Measurements from ENCODE around the gene IL31.
A peak's percentile ranks its signal among the peaks of the same experiment; 100 is the strongest.

The IL31 gene

DNA sequence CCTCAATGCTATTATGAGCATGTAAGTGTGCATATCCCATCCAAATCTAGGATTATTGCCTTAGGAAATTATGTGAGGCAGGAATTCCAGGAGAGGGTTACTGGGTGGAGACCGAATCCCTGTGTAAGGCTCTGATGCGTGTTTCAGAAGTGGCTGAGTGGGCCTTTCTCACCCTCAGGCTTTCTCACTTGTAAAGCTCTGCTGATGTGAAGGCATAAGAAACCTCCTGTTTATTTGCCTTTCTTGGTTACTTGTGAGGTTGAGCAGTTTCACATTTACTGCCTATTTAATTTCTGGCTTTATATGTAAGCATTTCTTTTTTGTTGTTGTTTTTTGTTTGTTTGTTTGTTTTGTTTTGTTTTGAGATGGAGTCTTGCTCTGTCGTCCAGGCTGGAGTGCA lies 11.0 kb downstream of the IL31 start:
- no peak overlapping the region for H3K4me3 ChIP-seq (ENCODE audit: low read length)
- no peak for DNase-seq (ENCODE audit: low read depth, low spot score)

DNA sequence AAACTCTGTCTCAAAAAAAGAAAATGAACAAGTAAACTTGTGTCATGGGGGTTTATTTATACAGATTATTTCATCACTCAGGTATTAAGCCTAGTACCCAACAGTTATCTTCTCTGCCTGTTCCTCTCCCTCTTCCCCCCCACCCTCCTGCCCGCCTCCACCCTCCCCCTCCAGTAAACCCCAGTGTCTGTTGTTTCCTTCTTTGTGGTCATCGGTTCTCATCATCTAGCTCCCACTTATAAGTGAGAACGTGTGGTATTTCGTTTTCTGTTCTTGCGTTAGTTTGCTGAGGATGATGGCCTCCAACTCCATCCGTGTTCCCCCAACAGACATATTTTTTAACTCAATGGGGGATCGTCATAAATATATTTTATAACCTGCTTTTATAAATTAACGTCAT lies 12.3 kb downstream of the IL31 start:
- peak; percentile 55 for DNase-seq (ENCODE audit: low read depth, low spot score)
- H3K4me3 ChIP-seq (ENCODE audit: low read length) = no peak overlapping the region

DNA sequence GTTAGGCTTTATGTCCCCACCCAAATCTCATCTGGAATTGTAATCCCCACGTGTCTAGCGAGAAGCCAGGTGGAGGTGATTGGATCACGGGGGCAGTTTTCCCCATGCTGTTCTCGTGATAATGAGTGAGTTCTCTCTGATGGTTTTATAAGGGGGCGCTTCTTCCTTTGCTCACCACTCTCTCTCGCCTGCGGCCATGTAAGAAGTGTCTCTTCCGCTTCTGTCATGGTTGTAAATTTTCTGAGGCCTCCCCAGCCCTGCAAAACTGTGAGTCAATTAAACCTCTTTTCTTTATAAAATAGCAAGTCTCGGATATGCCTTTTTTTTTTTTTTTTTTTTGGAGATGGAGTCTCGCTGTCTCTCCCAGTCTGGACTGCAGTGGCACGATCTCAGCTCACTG lies 13.3 kb downstream of the IL31 start:
- no peak for DNase-seq (ENCODE audit: low read depth, low spot score)
- no peak overlapping the region for H3K4me3 ChIP-seq (ENCODE audit: low read length)

DNA sequence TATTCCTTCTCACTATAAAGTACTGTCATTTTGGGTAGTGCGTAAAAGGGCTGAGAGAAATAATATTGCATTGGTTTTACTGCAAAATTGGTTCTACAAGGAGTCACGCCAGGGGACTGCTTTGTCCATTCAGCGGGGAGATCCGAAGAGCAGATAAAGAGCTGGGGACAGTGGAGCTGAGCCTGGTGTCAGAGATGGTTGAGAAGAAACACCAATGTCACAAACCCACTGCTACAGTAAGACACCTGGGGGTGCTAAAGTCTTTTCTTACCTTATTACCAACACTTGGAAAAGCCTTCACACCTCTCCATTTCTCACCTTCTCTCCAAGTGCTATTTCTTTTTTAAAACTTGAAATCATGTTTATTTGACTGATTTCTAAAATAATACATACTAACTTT lies 14.1 kb downstream of the IL31 start:
- H3K4me3 ChIP-seq (ENCODE audit: low read length) = no peak overlapping the region
- DNase-seq (ENCODE audit: low read depth, low spot score) = no peak

DNA sequence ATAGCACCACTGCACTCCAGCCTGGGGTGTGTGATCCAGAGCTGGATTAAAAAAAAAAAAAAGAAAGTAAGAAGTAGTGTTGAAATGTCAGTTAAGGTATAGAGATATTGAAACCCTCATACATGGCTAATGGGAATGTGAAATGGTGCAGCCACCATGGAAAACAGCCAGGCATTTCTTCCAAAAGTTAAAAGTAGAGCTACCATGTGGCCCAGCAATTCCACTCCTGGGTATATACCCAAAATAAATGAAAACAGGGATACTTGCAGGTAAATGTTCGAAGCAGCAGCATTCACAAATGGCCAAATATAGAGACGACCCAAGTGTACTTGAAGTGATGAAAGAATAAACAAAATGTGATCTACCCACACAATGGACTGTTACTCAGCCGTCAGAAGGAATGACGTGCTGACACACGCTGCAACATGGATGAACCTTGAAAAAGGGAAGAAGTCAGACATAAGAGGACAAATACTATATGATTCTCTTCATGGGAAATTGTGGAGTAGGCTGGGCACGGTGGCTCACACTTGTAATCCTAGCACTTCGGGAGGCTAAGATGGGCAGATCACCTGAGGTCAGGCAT lies 15.2 kb downstream of the IL31 start:
- no peak overlapping the region for H3K4me3 ChIP-seq (ENCODE audit: low read length)
- DNase-seq (ENCODE audit: low read depth, low spot score) = no peak

DNA sequence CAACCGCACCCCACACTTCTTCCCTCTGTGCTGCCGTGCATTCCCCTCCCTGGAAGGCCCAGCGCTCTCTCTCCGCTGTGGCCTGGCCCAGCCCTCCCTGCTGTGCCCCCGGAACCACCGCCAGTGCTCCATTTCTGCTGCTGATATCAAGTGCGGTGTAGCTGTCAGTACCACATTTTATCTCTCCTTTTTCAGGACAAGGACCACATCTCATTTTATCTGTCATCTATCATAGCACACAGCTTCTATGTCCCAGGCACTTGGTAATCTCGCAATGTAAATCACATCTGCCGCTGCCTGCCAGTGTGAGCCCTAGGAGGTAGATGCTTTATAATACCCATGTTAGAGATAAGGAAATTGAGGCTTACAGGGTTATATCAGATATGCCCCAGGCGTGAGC lies 18.3 kb downstream of the IL31 start:
- DNase-seq (ENCODE audit: low read depth, low spot score) = peak; percentile 85

DNA sequence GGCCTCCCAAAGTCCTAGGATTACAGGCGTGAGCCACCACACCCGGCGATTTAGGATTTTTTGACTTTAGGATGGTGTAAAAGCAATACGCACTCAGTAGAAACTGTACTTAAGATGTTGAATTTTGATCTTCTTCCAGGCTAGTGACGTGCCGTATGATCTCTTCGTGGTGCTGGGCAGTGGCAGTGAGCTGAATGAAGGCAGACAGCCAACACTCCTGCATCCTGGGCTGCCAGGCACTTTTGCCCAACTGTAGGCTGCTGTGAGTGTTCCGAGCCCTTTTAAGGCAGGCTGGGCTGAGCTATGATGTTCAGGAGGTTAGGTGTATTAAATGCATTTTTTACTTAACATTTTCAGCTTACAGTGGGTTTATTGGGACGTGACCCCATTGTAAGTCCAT lies 21.3 kb downstream of the IL31 start:
- H3K4me3 ChIP-seq (ENCODE audit: low read length) = no peak overlapping the region
- DNase-seq (ENCODE audit: low read depth, low spot score) = no peak

More for the DNA sequence above, 18.3 kb downstream of the IL31 start:
- H3K4me3 ChIP-seq (ENCODE audit: low read length) = no peak overlapping the region

DNA sequence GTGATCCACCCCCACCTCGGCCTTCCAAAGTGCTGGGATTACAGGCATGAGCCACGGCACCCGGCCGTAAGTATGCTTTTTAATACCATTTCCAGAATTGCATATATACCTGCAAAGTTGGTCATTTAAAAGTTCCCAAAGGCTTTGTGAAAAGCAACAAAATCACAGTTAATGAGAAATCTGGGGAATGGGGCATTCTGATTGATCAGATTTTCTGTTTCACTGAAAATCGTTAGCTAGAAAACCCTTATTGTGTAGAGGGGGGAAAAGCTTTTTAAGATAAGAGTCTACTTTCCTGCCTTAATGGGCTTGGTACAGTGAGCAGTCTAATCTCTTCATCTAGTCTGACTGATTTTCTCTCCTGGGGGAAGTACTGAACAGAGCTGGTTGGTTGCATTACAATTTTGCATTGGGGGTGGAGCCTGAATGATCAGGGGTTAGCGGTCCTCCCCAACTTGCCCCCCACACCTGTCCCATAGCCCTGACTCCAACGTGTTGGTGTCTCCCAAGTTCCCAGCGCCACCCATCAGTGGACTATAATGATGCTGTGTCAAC lies 23.8 kb downstream of the IL31 start:
- H3K4me3 ChIP-seq (ENCODE audit: low read length) = no peak overlapping the region
- DNase-seq (ENCODE audit: low read depth, low spot score) = no peak

DNA sequence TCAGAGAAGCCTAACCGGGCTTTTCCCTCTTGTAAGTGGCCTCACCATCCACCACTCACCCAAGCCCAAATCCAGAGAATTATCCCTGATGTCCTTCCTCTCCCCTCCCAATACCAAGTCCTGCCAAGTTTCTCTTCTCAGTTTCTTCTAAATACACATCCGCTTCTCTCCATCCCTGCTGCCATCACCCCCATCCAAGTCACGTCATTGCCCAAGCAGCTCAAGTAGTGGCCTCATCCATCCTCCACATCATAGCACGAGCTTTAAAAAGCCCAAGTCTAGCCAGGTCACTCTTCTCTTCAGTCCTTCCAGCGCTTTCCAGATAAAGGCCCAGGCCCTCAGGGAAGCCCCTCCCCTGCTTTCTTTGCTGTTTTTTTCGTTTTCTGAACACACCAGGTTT lies 25.4 kb downstream of the IL31 start:
- DNase-seq (ENCODE audit: low read depth, low spot score) = no peak
- no peak overlapping the region for H3K4me3 ChIP-seq (ENCODE audit: low read length)

DNA sequence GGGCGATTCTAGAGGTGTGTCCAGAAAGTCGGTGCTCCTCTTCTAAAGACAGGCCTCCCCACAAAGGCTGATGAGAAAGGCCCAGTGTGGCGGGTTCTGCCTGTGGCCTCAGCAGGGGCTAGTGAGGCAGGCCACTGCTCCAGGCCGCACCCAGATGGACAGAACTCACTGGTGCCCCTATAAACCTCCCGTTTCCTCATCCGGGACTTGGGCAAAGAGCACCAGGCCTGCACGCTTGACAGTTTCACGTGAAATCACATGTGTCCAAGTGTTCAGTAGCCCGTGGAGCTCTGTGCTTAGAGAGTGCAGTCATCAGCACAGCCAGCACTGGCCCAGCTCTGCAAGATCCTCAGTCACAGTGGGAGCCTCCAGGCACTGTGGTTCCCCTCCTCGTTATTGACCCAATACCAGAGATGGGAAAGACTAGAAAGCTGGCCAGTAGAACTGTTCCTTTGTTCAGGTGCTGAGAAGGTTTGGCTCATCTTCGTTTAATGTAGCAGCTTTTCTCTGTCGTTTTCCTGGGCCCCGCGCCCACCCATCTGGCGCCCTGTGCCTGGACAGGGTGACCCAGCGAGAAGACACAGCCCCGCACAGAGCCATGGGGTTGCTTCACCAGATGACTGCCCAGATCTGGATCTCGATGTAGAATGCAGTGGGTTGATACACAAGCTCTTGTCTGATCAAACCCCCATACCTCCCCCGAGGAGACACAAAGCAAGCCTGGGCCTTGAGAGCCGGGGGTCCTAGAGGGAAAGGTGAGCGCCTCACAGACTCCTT lies 26.3 kb downstream of the IL31 start:
- no peak overlapping the region for H3K4me3 ChIP-seq (ENCODE audit: low read length)
- DNase-seq (ENCODE audit: low read depth, low spot score) = no peak

DNA sequence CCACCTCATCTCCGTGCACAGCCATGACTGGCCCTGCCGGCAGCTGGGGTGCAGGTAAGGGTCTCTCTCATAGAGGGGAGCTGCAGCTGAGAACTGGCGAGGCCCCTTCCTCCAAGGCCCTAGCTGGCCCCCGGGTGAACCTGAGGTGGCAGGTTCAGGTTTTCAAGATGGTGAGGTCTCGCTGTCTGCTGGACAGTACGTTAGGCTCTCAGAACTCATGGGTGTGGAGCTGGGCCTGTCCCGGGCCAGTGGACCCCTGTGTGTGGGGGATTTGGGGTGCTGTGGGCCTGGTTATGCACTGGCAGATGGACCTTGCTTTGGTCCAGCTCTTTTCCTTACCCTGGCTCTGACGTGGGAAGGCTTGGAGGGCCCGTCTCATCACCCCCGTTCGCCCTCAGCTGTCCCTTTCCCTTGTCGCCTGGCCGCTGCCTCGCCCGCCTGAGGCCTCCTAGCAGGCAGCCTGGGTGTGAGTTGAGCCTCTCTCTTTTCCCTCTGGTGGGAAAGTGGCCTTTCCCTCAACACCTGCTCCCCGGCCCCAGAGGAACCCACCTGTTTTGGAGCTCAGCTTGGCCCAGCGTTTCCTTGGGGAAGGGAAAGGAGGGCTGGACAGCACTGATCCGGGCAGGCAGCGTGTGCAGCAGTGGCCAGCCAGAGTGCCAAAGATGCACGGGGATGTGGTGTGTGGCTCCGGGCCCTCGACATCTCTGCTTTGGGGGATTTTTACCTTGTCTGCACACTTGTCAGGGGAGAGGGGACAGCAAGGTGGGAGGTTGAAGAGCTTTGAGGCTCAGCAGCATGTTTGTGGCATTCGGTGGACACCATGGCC lies 28.3 kb downstream of the IL31 start:
- DNase-seq (ENCODE audit: low read depth, low spot score) = no peak
- H3K4me3 ChIP-seq (ENCODE audit: low read length) = no peak overlapping the region

DNA sequence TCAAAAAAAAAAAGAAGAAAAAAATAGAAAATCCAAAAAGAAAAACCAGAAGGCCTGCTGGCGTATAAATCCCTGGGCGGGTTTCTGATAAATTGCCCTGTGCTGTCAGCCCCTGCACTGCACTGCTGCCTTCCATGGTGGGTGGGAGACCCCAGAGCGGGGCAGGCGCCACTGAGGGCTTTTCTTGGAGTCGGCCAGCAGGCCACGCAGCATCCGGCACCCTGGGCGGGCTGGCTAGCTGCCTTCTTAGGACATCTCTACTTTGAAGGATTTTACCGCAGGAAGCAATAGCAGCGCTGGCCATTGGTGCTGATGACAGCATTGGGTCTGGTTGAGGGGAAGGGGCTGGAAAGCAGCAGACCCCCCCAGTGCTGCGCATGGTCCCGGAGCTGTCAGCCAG lies 29.1 kb downstream of the IL31 start:
- H3K4me3 ChIP-seq (ENCODE audit: low read length) = no peak overlapping the region
- DNase-seq (ENCODE audit: low read depth, low spot score) = no peak

DNA sequence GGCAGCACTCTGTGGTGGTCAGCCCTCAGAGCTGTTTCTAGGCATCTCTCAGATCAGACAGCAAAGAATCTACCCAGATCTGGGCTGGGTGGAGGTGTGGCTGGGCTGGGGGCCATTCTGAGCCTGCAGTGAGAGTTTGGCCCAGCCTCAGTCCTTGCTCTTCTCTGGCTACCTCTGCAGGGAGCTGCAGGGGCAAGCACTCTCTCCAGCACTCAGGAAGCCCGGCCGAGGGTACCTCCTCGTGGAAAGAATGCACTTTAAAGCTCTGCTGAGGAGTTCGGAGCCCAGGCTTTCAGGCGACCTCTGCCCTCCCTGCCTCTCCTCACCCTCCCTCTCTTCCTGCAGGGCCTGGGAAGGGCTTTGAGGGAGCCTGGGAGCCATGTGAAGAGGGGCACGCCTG lies 31.2 kb downstream of the IL31 start:
- H3K4me3 ChIP-seq (ENCODE audit: low read length) = no peak overlapping the region
- no peak for DNase-seq (ENCODE audit: low read depth, low spot score)

DNA sequence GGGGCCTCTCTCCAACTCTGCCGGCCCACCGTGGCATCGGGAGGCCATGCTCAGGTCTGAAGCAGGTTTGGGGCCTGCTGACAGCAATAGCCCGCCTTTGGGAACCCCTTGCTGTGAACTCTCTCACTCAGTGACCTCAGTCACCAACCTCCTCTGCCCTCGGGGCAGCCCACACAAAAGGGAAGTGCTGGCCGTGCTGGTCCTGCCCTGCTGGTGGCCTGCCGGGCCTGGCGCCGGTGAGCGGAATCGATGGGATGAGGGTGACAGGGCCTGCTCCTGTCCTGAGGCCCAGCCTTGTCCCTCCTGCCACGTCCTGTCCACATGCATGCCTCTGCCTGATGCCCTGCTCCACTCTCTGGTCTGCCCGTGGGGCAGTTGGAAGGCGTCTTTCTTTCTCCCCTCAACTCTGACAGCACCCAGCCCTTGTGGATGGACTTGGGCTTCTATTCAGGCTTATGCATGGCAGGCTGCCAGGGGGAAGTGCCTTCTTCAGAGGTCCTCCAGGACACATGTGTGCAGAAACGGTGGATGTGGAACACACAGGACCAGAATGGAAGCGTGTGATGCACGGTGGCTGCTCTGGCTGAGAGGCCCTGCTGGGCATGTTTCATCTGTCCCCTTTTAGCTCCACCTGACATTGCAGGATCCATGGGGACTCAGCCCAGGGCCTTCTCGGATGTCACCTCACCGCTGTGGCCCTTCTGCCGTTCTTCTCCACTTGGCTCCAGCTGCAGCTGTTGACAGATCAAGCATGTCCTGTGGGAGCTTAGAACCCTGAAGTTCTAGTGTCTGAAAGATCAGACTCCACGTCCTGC lies 31.9 kb downstream of the IL31 start:
- H3K4me3 ChIP-seq (ENCODE audit: low read length) = no peak overlapping the region
- no peak for DNase-seq (ENCODE audit: low read depth, low spot score)

DNA sequence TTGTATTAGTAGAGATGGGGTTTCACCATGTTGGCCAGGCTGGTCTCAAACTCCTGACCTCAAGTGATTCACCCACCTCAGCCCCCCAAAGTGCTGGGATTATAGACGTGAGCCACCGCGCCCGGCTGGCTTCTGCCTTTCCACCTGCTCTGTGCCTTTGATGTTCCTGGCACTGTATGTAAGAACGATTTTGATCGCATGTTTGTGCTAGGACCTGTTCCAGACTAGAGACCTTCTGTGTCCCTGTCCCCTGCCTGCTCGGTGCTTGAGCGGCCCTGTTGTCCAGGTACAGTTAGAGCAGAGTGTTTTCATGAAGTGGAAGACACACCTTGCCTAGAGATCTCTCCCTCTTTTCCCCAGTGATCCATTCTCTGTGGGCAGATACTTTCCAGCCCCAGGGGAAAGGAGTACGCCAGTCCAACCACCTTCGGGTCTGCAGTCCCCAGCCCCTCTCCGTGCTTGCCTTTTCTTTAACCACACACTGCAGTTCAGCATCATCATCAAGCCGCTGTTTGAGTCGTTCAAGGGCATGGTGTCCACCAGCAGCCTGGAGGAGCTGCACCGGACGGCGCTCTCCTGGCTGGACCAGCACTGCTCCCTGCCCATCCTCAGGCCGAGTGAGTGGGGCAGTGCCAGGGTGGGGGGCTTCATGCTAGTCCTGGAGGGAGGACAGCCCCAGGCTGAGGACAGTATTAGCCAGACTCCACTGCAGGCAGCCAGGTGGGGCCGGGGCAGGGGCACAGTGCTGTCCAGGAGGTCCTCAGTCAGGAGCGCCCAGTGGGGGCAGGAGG lies 33.4 kb downstream of the IL31 start:
- no peak for DNase-seq (ENCODE audit: low read depth, low spot score)
- H3K4me3 ChIP-seq (ENCODE audit: low read length) = no peak overlapping the region

DNA sequence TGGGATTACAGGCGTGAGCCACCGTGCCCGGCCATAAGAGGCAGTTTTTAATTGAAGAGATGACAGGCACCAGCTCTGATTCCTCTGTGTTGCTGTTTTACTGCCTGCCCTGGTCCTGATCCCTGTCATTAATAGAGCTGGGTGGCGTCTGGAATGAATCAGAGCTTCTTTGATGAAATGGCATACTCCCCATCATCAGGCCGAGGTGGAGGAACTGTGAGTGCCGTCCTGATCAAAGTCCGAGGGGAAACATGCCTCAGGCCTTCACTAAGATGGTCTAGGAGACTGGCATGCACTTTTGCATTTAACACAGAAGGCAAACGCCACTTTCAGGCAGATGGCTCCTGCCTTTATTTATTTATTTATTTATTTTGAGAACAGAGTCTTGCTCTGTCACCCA lies 34.1 kb downstream of the IL31 start:
- H3K4me3 ChIP-seq (ENCODE audit: low read length) = no peak overlapping the region
- DNase-seq (ENCODE audit: low read depth, low spot score) = no peak

DNA sequence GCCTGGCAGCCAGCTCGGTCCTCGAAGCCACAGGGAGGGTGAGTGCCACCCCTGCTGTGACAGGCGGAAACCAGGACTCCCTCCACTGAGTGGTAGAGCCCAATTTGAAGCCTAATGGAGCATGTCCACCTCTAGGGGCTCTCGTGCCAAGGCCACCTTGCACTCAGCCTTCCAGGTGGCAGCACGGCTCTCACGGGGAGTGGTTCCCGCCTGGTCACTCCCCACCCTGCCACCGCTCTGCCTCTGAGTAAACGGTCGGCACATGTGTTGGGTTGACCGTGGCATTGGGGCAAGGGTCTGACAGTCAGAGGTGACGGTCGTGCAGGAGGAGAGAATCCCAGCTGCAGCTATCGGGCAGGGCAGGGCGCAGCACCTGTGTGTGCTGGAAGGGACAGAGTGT lies 34.8 kb downstream of the IL31 start:
- no peak for DNase-seq (ENCODE audit: low read depth, low spot score)
- no peak overlapping the region for H3K4me3 ChIP-seq (ENCODE audit: low read length)

DNA sequence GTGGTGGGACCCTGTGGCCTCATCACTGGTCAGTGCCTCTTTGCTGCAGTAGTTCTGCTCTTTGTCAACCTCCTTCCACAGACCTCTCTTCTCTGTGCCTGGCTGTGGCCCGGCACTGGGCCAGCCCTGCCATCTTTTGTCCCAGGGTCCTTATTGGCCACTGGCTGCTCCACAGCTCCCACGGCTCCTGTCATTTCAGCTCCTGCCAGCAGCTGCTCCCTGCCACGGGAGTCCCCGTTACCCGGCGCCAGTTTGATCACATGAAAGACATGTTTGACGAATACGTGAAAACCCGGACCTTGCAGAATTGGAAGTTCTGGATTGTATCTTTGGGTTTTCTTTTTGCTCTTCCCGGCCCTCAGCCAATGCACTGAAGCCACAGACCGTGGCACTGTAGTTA lies 35.4 kb downstream of the IL31 start:
- no peak for DNase-seq (ENCODE audit: low read depth, low spot score)
- no peak overlapping the region for H3K4me3 ChIP-seq (ENCODE audit: low read length)

DNA sequence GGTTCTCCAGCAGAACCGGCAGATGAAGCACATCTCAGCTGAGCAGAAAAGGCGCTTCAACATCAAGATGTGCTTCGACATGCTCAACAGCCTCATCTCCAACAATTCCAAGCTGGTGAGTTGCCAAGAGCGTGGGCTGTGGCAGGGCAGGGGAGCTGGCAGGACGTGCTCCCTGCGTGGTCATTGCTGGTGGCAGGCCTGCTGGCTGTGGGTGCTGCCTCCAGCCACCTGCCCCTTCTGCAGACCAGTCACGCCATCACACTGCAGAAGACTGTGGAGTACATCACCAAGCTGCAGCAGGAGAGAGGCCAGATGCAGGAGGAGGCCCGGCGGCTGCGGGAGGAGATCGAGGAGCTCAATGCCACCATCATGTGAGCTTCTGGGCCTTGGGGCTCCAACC lies 35.8 kb downstream of the IL31 start:
- no peak overlapping the region for H3K4me3 ChIP-seq (ENCODE audit: low read length)
- DNase-seq (ENCODE audit: low read depth, low spot score) = no peak

Measured in Jurkat, Clone E6-1 (cell line).